HG03354 (cell line): ENCODE results near the gene TEX22.
A peak's percentile ranks its signal among the peaks of the same experiment; 100 is the strongest.

Source experiments
- ATAC-seq: cut with Tn5 transposase; IDR thresholded peaks from one replicate; pipeline ENCODE4 v1.9.1; 2021; ENCODE audit warnings: mild to moderate bottlenecking; ENCODE audit not compliant: unreplicated experiment, poor library complexity, severe bottlenecking

Gene TEX22

DNA sequence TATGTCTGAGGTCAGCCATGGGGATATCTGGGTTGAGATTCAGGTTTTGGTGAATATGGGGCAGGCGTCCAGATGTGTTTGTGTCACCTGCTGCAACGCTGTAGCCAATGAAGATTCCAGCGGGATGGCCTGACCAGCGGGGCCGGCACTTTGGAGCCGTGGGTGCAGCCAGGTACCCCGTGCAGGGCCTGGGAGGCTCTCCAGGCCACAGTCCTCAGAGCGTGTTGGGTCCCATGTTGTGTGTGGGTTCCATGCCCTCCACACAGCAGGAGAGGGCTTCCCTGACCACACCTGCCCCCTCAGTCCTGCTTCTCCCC lies 2.8 kb upstream of the TEX22 start:
- ATAC-seq, result no peak

- no peak for ATAC-seq
Measured at GRCh38 chr14:105397350-105397931, 897 bp upstream of the TEX22 start.

- peak; percentile 50 for ATAC-seq
Measured at GRCh38 chr14:105398726-105399465, 558 bp downstream of the TEX22 start.

DNA sequence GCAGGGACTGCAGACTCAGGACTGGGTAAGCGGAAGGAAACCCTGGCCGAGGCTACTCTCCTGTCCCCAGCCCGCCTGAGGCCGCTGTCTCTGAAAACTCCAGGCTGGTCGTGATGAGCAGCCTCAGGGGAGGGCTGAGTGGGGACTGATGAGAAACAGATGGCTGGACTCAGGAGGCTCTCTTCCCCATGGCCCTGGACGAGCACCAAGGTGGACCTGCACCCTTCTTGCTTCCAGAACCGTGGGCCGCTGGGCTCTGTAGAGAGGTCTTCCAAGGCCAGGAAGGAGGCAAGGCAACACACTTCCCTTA lies 1.1 kb downstream of the TEX22 start:
- no peak for ATAC-seq

GRCh38 chr14:105400016-105400415 lies 1.7 kb downstream of the TEX22 start:
- no peak for ATAC-seq

DNA sequence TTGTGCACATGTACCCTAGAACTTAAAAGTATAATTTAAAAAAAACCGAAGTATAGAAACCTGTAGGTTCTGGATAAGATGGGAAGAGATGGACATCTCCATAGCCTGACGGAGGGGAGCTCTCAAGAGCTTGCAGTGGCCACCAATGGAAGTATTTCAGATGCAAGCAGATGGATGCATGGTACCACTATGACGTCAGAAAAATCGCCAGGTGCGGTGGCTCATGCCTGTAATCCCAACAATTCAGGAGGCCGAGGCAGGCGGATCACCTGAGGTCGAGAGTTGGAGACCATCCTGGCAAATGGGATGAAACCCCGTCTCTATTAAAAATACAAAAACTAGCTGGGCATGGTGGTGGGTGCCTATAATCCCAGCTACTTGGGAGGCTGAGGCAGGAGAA lies 3.4 kb downstream of the TEX22 start:
- no peak for ATAC-seq

DNA sequence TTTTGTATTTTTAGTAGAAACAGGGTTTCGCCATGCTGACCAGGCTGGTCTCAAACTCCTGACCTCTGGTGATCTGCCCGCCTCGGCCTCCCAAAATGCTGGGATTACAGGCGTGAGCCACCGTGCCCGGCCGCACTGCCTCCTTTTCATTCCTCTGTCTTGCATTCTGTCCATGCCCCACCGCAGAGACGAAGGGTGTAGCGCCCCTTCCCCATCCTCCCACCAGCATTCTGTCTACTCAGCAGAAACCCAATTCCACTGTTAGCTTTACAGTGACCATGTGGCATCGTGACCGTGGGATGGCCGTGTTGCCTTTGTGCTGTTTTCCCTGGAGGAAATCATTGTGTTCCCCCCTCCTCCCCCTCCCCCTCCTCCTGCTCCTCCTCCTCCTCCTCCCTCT lies 10.3 kb downstream of the TEX22 start:
- no peak for ATAC-seq

GRCh38 chr14:105409364-105409763 lies 11.0 kb downstream of the TEX22 start:
- no peak for ATAC-seq

DNA sequence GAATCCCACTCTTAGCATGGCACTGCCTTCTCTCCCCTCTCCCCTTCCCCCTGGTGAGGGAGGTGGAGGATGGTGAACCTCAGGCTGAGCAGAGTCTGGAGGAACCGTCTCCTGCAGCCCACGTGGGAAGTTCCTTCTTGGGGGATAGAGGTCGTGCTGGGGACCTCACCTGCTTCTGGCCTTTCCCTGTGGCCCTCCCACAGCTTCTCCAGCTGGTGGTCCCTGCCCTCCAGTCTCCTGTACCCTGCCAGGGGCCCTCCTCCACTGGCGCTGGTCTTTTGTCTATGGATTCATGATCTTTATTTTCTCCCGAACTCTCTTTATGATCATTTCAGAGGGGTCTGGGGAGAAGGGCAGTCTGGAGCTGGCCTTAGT lies 12.3 kb downstream of the TEX22 start:
- ATAC-seq, result no peak

- ATAC-seq, result no peak
Measured at GRCh38 chr14:105411017-105411941, 12.9 kb downstream of the TEX22 start.

DNA sequence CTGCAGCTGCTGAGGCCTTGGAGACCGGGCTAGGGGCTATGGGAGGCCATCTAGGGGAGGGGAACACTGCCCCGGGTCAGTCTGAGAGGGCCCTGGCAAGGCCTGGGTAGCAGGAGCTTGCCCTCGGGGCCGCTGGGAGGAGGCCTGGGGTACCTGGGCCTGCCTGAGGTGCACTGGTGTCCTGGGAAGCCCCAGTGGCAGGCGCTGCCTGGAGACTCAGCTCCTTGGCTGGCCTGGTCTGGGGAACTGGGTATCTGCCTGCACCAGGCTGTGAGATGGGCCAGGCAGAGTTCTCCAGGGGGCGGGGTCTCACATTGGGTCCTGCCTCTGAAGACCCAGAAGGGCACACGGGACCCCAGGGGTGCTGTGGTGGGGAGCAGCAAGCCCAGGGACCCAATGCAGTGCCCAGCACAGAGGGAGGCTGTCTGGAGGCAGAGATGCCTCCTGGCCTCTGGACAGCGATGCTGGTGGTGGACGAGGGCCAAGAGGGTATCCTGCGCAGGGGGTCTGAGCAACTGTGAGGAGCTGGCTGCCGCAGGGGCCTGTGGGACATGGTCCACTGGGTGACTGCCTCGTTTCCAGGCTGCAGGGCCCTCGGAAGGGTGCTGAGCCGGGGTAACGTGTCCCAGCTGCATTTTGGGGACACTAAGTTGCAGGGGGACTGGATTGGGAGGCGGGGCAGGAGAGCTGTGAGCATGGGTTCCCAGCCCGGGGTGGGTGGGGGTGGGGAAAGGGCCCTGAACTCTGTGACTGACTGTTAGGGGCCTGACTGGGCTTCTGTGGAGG lies 13.8 kb downstream of the TEX22 start:
- no peak for ATAC-seq

GRCh38 chr14:105412771-105413543 lies 14.6 kb downstream of the TEX22 start:
- ATAC-seq, result no peak

- no peak for ATAC-seq
Measured at GRCh38 chr14:105413544-105413886, 15.2 kb downstream of the TEX22 start.

DNA sequence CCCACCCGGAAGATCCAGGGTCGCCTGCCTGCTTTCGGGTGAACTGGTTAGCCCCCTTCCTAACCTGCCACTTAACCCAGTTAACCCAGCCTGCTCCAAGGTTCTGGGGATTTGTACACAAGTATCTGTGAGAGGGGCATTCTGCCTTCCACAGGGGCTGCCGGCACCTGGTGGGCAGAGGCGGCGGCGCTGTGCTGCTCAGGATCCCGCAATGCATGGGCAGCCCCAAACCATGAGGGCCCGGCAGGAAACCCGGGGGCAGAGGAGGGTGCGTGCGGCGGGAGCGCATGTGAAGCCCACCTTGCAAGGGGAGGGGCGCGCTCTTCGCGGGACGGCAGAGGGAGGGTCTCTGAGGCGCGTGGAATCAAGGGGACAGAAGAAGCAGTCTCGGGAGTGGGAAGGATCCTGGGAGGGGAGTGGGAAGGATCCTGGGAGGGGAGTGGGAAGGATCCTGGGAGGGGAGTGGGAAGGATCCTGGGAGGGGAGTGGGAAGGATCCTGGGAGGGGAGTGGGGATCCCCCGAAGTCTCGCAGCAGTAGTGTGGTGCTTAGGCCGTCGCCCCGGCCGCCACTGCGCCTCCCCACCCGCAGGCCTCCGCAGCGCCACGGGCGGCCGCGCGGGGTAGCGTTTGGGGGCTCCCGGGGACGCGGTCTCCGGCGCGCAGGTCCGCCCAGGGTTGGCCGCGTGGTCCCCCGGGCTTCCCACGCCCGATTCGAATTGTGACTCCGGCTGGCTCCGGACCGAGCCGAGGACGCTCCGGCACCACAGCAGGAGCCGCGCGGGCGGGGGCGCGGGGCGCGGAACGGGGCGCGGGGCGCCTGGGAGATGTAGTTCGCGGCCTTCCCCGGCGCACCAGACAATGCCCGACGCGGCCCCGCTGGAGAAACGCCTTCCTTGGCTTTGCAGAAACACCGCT lies 16.4 kb downstream of the TEX22 start:
- ATAC-seq, result peak; percentile 65

GRCh38 chr14:105415481-105416428 lies 17.4 kb downstream of the TEX22 start:
- no peak for ATAC-seq

DNA sequence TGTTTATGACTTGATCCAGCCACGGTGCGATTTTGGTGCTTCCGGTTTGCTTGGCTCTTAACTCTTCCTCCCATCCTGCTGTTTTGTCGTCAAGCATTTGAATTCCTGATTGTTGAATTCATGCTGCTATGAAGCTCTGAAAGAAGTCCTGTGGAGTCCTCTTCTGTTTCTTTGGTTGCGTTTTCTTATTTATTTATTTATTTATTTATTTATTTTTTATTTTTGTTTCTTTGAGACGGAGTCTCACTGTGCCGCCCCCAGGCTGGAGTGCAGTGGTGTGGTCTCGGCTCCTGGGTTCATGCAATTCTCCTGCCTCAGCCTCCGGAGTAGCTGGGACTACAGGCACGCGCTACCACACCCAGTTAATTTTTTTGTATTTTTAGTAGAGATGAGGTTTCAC lies 18.3 kb downstream of the TEX22 start:
- ATAC-seq, result no peak

- ATAC-seq, result no peak
Measured at GRCh38 chr14:105417690-105418121, 19.4 kb downstream of the TEX22 start.
